ENCODE measurements around the gene LECT2.

The LECT2 gene

GRCh38 chr5:135937245-135937911 lies 17.4 kb downstream of the LECT2 start:
- no peak for DNase-seq

GRCh38 chr5:135934939-135935338 lies 19.8 kb downstream of the LECT2 start:
- DNase-seq: no peak

- no peak for DNase-seq
These were observed 23.9 kb downstream of the LECT2 start for GRCh38 chr5:135930949-135931295.

GRCh38 chr5:135930029-135930948 lies 24.5 kb downstream of the LECT2 start:
- DNase-seq: no peak

GRCh38 chr5:135921388-135921787 lies 33.4 kb downstream of the LECT2 start:
- no peak for DNase-seq

- no peak for DNase-seq
These were observed 34.6 kb downstream of the LECT2 start for GRCh38 chr5:135920199-135920598.

GRCh38 chr5:135916638-135917263 lies 38.0 kb downstream of the LECT2 start:
- DNase-seq: no peak

- no peak for DNase-seq
These were observed 39.2 kb downstream of the LECT2 start for GRCh38 chr5:135915466-135916001.

GRCh38 chr5:135913713-135914626 lies 40.8 kb downstream of the LECT2 start:
- no peak for DNase-seq

GRCh38 chr5:135905144-135905543 lies 49.6 kb downstream of the LECT2 start:
- DNase-seq: no peak

- DNase-seq: no peak
These were observed 53.1 kb downstream of the LECT2 start for GRCh38 chr5:135901633-135902032.

GRCh38 chr5:135900276-135900675 lies 54.5 kb downstream of the LECT2 start:
- DNase-seq: no peak

GRCh38 chr5:135898651-135899050 lies 56.1 kb downstream of the LECT2 start:
- DNase-seq: no peak
